HCT116 (cell line): ENCODE results near the gene CGNL1. TPM values are rescaled to one million over a fixed set of nuclear protein-coding genes. Genes with fewer than 3 reads are reported as not detected.

Experiments used
- ATAC-seq: fragments of 200-7000 bp; cut with Tn5 transposase; 2 replicates; pipeline ENCODE4 v1.9.1; 2020; ENCODE audit warnings: mild to moderate bottlenecking, moderate library complexity
- BruUV-seq: library from RNA; stranded (reverse); fragments of 400-500 nt; replicated peaks from 2 replicates; lab custom pipeline; 2021; lab: Mats Ljungman, UMichigan
- CTCF ChIA-PET: fragments of 300-600 bp; sonication (Branson Sonifier 250); formaldehyde crosslinking; loops from one replicate; lab custom pipeline; 2021; ENCODE audit warnings: antibody characterized with exemption; lab: Charles Lee
- POLR2A ChIA-PET: fragments of 300-600, 350-600 bp; sonication (Branson Sonifier 250); formaldehyde crosslinking; loops from one replicate; lab custom pipeline; 2021; ENCODE audit warnings: antibody characterized with exemption; lab: Charles Lee
- RAD21 ChIA-PET, 2 experiments: fragments of 300-600 bp; sonication (Branson Sonifier 250); formaldehyde crosslinking; loops; one replicate each; lab custom pipeline; 2023; ENCODE audit warnings: low total read pairs in 2 of 2; ENCODE audit not compliant: uncharacterized antibody in 2 of 2, unreplicated experiment in 2 of 2, low non-redundant PET in 1 of 2; lab: Charles Lee
- DNase-seq: peaks from one replicate; pipeline ENCODE4 v3.0.0-alpha.2; 2010; ENCODE audit warnings: low read depth, low spot score
- H2AFZ ChIP-seq: fragments of 200-600 bp; shearing (Covaris generic), sonication (generic); 2 replicates; pipeline ENCODE4 v1.6.1; 2017; ENCODE audit warnings: low read depth, mixed run types, mixed read lengths, antibody characterized with exemption, low read length; ENCODE audit not compliant: poor library complexity, severe bottlenecking
- H3K27ac ChIP-seq: 2 replicates; pipeline ENCODE4 v1.5.1; 2012; ENCODE audit warnings: low read depth, low read length
- H3K27me3 ChIP-seq: fragments of 200-600 bp; sonication (generic); 2 replicates; pipeline ENCODE4 v1.6.1; 2016; ENCODE audit warnings: mixed run types, low read length, mixed read lengths; ENCODE audit not compliant: insufficient read depth
- H3K36me3 ChIP-seq, 2 experiments: fragments of 200-500 bp in 1 of 2; fragments of 200-600 bp in 1 of 2; sonication (Bioruptor generic) in 1 of 2; sonication (generic) in 1 of 2; 2 replicates each; pipeline versions ENCODE4 v1.5.1 to v1.6.1; 2014 to 2016; ENCODE audit warnings: low read length in 2 of 2, inconsistent platforms in 1 of 2, mixed read lengths in 1 of 2, mixed run types in 1 of 2; ENCODE audit not compliant: insufficient read depth in 2 of 2, control insufficient read depth in 1 of 2
- H3K4me1 ChIP-seq, 2 experiments: fragments of 200-600 bp in 1 of 2; sonication (generic) in 1 of 2; 2 replicates each; pipeline versions ENCODE4 v1.5.1 to v1.6.1; 2012 to 2017; ENCODE audit warnings: low read length in 2 of 2, inconsistent platforms in 1 of 2, mild to moderate bottlenecking in 1 of 2, mixed read lengths in 1 of 2, mixed run types in 1 of 2, moderate library complexity in 1 of 2; ENCODE audit not compliant: insufficient read depth in 2 of 2, control insufficient read depth in 1 of 2
- H3K4me2 ChIP-seq: fragments of 200-600 bp; sonication (generic); 2 replicates; pipeline ENCODE4 v1.6.1; 2017; ENCODE audit warnings: mixed run types, low read length, mixed read lengths
- H3K4me3 ChIP-seq, 2 experiments: fragments of 200-600 bp in 1 of 2; sonication (generic) in 1 of 2; replicated peaks in 1 of 2; 2 replicates each; pipeline ENCODE4 v1.5.1; 2011 to 2016; ENCODE audit warnings: low read length in 2 of 2, control low read depth in 1 of 2, low read depth in 1 of 2, mild to moderate bottlenecking in 1 of 2, mixed read lengths in 1 of 2, mixed run types in 1 of 2
- H3K79me2 ChIP-seq: fragments of 200-600 bp; sonication (generic); 2 replicates; pipeline ENCODE4 v1.6.1; 2017; ENCODE audit warnings: mild to moderate bottlenecking, mixed run types, low read length, moderate library complexity, mixed read lengths; ENCODE audit not compliant: insufficient read depth
- H3K9ac ChIP-seq: fragments of 200-600 bp; sonication (generic); 2 replicates; pipeline ENCODE4 v1.6.1; 2016; ENCODE audit warnings: low read length, mixed read lengths
- H3K9me2 ChIP-seq: fragments of 200-600 bp; sonication (generic), shearing (Covaris generic); 2 replicates; pipeline ENCODE4 v1.6.1; 2017; ENCODE audit warnings: mixed run types, mild to moderate bottlenecking, moderate library complexity; ENCODE audit not compliant: insufficient read depth
- H3K9me3 ChIP-seq, 2 experiments: fragments of 200-500 bp in 1 of 2; fragments of 200-600 bp in 1 of 2; sonication (Bioruptor generic) in 1 of 2; sonication (generic) in 1 of 2; 2 replicates each; pipeline ENCODE4 v1.6.1; 2014 to 2017; ENCODE audit warnings: low read length in 2 of 2, mixed read lengths in 2 of 2, inconsistent platforms in 1 of 2, low read depth in 1 of 2, mild to moderate bottlenecking in 1 of 2, mixed run types in 1 of 2, moderate library complexity in 1 of 2; ENCODE audit not compliant: control insufficient read depth in 1 of 2, insufficient read depth in 1 of 2
- H4K20me1 ChIP-seq: fragments of 200-600 bp; sonication (generic), shearing (Covaris generic); 2 replicates; pipeline ENCODE4 v1.6.1; 2017; ENCODE audit warnings: mixed run types, mild to moderate bottlenecking, moderate library complexity; ENCODE audit not compliant: insufficient read depth
- CBX3 ChIP-seq: IDR thresholded peaks from 2 replicates; pipeline ENCODE4 v1.6.1; 2012; ENCODE audit warnings: low read depth
- FOSL1 ChIP-seq: IDR thresholded peaks from 2 replicates; pipeline ENCODE4 v1.6.1; 2012; ENCODE audit warnings: low read depth
- RAD21 ChIP-seq: IDR thresholded peaks from 2 replicates; pipeline ENCODE4 v1.6.1; 2012; ENCODE audit warnings: low read depth, mild to moderate bottlenecking
- YY1 ChIP-seq: IDR thresholded peaks from 2 replicates; pipeline ENCODE4 v1.6.1; 2011; ENCODE audit warnings: low read length, low read depth, moderate library complexity, mild to moderate bottlenecking; ENCODE audit not compliant: insufficient replicate concordance; ENCODE audit errors: extremely low read depth
- intact Hi-C: fragments of 100-400 bp; cut with micrococcal nuclease; formaldehyde crosslinking; loops from 2 replicates; pipeline ENCODE4 v1.10.0; 2022
- total RNA-seq: library from RNA; stranded (reverse); gene quantifications from one replicate; pipeline ENCODE4 v1.2.1, GENCODE V29; 2021; ENCODE audit not compliant: unreplicated experiment
- TF ChIP-seq, protein P1 (sequence below), 3 experiments: fragments of 200-600 bp in 1 of 3; sonication (generic) in 1 of 3; IDR thresholded peaks in 2 of 3; conservative IDR thresholded peaks in 1 of 3; 2 replicates each; pipeline ENCODE4 v1.5.1; 2012 to 2017; ENCODE audit warnings: low read depth in 2 of 3, low read length in 2 of 3, antibody characterized with exemption in 1 of 3, borderline replicate concordance in 1 of 3, control low read depth in 1 of 3, mild to moderate bottlenecking in 1 of 3, mixed read lengths in 1 of 3, mixed run types in 1 of 3, moderate library complexity in 1 of 3; ENCODE audit not compliant: insufficient read depth in 1 of 3

CGNL1 gene
- total RNA-seq, 1 experiment from 2014 or later: 2.2 TPM

DNA sequence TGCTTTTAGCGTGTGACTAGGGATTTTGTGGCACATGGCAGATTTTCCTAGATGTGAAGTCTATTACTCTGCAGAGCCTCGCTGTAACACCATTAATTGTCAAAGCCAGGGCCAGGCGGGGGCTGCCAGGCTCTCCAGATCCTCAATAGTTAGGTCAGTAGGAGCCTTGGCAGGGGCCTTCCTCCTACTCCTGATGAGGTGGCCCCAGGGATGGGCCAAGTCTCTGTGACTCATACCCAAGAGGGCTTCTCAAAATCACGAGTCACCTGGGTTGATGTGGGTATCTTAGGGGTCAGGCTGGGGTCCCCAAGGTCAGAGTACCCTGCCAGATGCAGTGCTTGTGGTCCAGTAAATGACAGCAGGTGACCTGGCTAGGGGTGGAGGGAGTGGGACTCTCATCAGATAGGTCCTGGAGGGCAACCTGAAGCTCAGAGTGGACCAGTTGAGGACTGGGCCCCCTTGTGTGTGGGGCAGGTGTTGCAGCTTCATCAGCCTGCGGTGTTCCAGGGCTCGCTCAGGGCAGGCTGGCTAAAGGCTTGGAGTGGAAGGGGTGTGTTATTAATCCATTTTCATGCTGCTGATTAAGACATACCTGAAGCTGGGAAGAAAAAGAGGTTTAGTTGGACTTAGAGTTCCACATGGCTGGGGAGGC is 126.9 kb downstream of the CGNL1 start:
- BruUV-seq: no TSS peak
- no peaks in the 10 kb centered on the region for H4K20me1 ChIP-seq
- peaks cover 20 to 42% of the 10 kb centered on the region in 2 experiments; a peak in 3 of 4 replicates for H3K4me1 ChIP-seq
- H2AFZ ChIP-seq: no peak overlapping the region
- ChIA-PET RAD21 (no interaction called here), CTCF (interaction anchor here (0.5 to 1.5 kb wide), 6 partner anchors 9 to 162 kb away, joined by 3 to 7 read pairs (median 3); no protein-coding TSS in a partner anchor), POLR2A (no interaction called here)
- H3K27ac ChIP-seq: no peak overlapping the region
- H3K79me2 ChIP-seq: no peaks in the 10 kb centered on the region
- no peak overlapping the region for H3K9ac ChIP-seq
- no peak overlapping the region for H3K4me3 ChIP-seq
- no peaks in the 10 kb centered on the region for H3K9me3 ChIP-seq
- H3K4me2 ChIP-seq: peak overlapping the region; percentile 24; the same call in 1 of the 2 replicates
- H3K36me3 ChIP-seq: no peaks in the 10 kb centered on the region
- DNase-seq (no peak), ATAC-seq (peak; percentile 76)
- no peaks in the 10 kb centered on the region for H3K9me2 ChIP-seq
- intact Hi-C loops: no loop called here
- TF ChIP-seq CBX3 (no peak), YY1 (no peak), FOSL1 (no peak), RAD21 (peak; percentile 32; the same call in 1 of the 2 replicates)
- TF ChIP-seq, protein P1, sequence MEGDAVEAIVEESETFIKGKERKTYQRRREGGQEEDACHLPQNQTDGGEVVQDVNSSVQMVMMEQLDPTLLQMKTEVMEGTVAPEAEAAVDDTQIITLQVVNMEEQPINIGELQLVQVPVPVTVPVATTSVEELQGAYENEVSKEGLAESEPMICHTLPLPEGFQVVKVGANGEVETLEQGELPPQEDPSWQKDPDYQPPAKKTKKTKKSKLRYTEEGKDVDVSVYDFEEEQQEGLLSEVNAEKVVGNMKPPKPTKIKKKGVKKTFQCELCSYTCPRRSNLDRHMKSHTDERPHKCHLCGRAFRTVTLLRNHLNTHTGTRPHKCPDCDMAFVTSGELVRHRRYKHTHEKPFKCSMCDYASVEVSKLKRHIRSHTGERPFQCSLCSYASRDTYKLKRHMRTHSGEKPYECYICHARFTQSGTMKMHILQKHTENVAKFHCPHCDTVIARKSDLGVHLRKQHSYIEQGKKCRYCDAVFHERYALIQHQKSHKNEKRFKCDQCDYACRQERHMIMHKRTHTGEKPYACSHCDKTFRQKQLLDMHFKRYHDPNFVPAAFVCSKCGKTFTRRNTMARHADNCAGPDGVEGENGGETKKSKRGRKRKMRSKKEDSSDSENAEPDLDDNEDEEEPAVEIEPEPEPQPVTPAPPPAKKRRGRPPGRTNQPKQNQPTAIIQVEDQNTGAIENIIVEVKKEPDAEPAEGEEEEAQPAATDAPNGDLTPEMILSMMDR (IDR thresholded peaks at IDR 0.05 in 2 of 3, conservative IDR thresholded peaks at IDR 0.05 in 1 of 3; ENCODE audit: borderline replicate concordance in 1 of 3, insufficient read depth in 1 of 3, low read depth in 2 of 3, low read length in 2 of 3): peak; percentile 10 to 57 (median 53); a peak in 4 of 6 replicates
- no peaks in the 10 kb centered on the region for H3K27me3 ChIP-seq
